ENCODE measurements around the gene FAM120AOS. TPM values are rescaled to one million over a fixed set of nuclear protein-coding genes. Genes with fewer than 3 reads are reported as not detected.

Gene FAM120AOS
- polyA plus RNA-seq, 1 donor from 2014 or later, result 44.5 TPM

GRCh38 chr9:93417538-93417937 is 35.8 kb downstream of the FAM120AOS start:
- TF ChIP-seq EP300 (conservative IDR thresholded peaks at IDR 0.05; ENCODE audit: poor library complexity, severe bottlenecking) (no peak), TAF1 (IDR thresholded peaks at IDR 0.05; ENCODE audit: low read depth) (no peak), REST (IDR thresholded peaks at IDR 0.05; ENCODE audit: borderline replicate concordance) (no peak), SMC3 (conservative IDR thresholded peaks at IDR 0.05; ENCODE audit: poor library complexity) (no peak), MXI1 (conservative IDR thresholded peaks at IDR 0.05; ENCODE audit: poor library complexity, severe bottlenecking) (no peak), RAD21 (conservative IDR thresholded peaks at IDR 0.05) (no peak)
- H3K4me3 ChIP-seq (ENCODE audit: low read length), result no peak overlapping the region
- no peaks in the 10 kb centered on the region for H4K20me1 ChIP-seq (ENCODE audit: insufficient read depth)
- H3K4me2 ChIP-seq (ENCODE audit: low read length), result no peak overlapping the region
- H3K79me2 ChIP-seq (replicated peaks; ENCODE audit: insufficient read depth, low read length), result no peaks in the 10 kb centered on the region
- H3F3A ChIP-seq (ENCODE audit: insufficient read depth, low read length, poor library complexity, severe bottlenecking), result no peaks in the 10 kb centered on the region
- peaks cover 4% of the 10 kb centered on the region for H3K9me3 ChIP-seq (ENCODE audit: low read length)
- no peaks in the 10 kb centered on the region for H3K9me2 ChIP-seq (ENCODE audit: insufficient read depth, low read length)
- H2AFZ ChIP-seq (ENCODE audit: low read depth, low read length), result no peak overlapping the region
- no peak overlapping the region for H3K27ac ChIP-seq (ENCODE audit: low read length)
- H3K9ac ChIP-seq (ENCODE audit: low read length), result no peak overlapping the region
- H3K27me3 ChIP-seq (ENCODE audit: insufficient read depth, low read depth, low read length), result no peaks in the 10 kb centered on the region
- no peaks in the 10 kb centered on the region for H3K36me3 ChIP-seq (ENCODE audit: insufficient read depth, low read length)

DNA sequence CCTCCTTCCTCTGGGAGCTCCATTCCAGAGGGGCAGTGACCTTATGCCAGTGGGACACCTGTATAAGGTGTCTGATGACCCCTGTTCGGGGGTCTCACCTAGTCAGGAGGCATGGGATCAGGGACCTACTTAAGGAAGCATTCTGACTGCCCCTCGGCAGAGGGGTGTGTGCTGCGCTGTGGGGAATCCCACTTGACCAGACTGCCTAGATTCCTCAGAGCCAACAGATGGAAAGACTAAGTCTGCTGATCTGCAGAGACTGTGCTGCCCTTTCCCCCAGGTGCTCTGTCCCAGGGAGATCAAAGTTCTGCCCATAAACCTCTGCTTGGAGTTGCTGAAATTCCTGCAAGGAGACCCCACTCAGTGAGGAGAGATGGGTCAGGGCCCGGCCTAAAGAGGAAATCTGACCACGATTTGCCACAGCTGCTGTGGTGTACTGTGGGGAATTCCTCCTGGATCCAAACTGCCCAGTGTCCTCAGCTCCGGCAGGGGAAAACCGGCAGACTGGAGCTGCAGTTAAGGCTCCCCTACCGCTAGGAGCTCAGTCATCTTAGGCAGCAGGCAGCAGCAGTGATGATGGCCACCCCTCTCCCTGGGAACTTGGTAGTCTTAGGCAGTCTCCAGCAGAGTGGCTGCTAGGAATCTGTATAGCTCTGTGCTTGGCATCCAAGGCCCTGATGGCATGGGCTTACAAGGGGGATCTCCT is 36.7 kb downstream of the FAM120AOS start:
- H3K79me2 ChIP-seq (replicated peaks; ENCODE audit: insufficient read depth, low read length), result no peaks in the 10 kb centered on the region
- no peaks in the 10 kb centered on the region for H3K9me2 ChIP-seq (ENCODE audit: insufficient read depth, low read length)
- H2AFZ ChIP-seq (ENCODE audit: low read depth, low read length), result no peak overlapping the region
- H3K9ac ChIP-seq (ENCODE audit: low read length), result no peak overlapping the region
- no peaks in the 10 kb centered on the region for H3K36me3 ChIP-seq (ENCODE audit: insufficient read depth, low read length)
- TF ChIP-seq REST (IDR thresholded peaks at IDR 0.05; ENCODE audit: borderline replicate concordance), result no peak
- TF ChIP-seq MXI1 (conservative IDR thresholded peaks at IDR 0.05; ENCODE audit: poor library complexity, severe bottlenecking), result no peak
- TF ChIP-seq POLR2AphosphoS5 (IDR thresholded peaks at IDR 0.05), result no peak
- TF ChIP-seq TAF1 (IDR thresholded peaks at IDR 0.05; ENCODE audit: low read depth), result no peak
- TF ChIP-seq RAD21 (conservative IDR thresholded peaks at IDR 0.05), result no peak
- no peak for TF ChIP-seq EP300 (conservative IDR thresholded peaks at IDR 0.05; ENCODE audit: poor library complexity, severe bottlenecking)
- no peak for TF ChIP-seq SMC3 (conservative IDR thresholded peaks at IDR 0.05; ENCODE audit: poor library complexity)
- TF ChIP-seq, protein P1, sequence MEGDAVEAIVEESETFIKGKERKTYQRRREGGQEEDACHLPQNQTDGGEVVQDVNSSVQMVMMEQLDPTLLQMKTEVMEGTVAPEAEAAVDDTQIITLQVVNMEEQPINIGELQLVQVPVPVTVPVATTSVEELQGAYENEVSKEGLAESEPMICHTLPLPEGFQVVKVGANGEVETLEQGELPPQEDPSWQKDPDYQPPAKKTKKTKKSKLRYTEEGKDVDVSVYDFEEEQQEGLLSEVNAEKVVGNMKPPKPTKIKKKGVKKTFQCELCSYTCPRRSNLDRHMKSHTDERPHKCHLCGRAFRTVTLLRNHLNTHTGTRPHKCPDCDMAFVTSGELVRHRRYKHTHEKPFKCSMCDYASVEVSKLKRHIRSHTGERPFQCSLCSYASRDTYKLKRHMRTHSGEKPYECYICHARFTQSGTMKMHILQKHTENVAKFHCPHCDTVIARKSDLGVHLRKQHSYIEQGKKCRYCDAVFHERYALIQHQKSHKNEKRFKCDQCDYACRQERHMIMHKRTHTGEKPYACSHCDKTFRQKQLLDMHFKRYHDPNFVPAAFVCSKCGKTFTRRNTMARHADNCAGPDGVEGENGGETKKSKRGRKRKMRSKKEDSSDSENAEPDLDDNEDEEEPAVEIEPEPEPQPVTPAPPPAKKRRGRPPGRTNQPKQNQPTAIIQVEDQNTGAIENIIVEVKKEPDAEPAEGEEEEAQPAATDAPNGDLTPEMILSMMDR (IDR thresholded peaks at IDR 0.05; ENCODE audit: poor library complexity, severe bottlenecking), result no peak
- TF ChIP-seq EZH2 (IDR thresholded peaks at IDR 0.05; ENCODE audit: borderline replicate concordance, insufficient read depth, low read length, poor library complexity, severe bottlenecking), result no peak
- no peak overlapping the region for H3K27ac ChIP-seq (ENCODE audit: low read length)
- H4K20me1 ChIP-seq (ENCODE audit: insufficient read depth), result no peaks in the 10 kb centered on the region
- no peaks in the 10 kb centered on the region for H3K27me3 ChIP-seq (ENCODE audit: insufficient read depth, low read depth, low read length)
- H3K4me3 ChIP-seq (ENCODE audit: low read length), result no peak overlapping the region
- H3F3A ChIP-seq (ENCODE audit: insufficient read depth, low read length, poor library complexity, severe bottlenecking), result no peaks in the 10 kb centered on the region
- peaks cover 4% of the 10 kb centered on the region for H3K9me3 ChIP-seq (ENCODE audit: low read length)
- H3K4me2 ChIP-seq (ENCODE audit: low read length), result no peak overlapping the region
